HG03039 (cell line): ENCODE results near the gene SLC44A5.
"Not testable (repeated sequence)": the region's sequence is repeated elsewhere in the genome, so short reads cannot be mapped to it uniquely, and the experiment has no call there.

Experiments used
- ATAC-seq: cut with Tn5 transposase; IDR thresholded peaks from one replicate; pipeline ENCODE4 v1.9.1; 2021; ENCODE audit warnings: mild to moderate bottlenecking, moderate library complexity; ENCODE audit not compliant: unreplicated experiment

SLC44A5 gene

DNA sequence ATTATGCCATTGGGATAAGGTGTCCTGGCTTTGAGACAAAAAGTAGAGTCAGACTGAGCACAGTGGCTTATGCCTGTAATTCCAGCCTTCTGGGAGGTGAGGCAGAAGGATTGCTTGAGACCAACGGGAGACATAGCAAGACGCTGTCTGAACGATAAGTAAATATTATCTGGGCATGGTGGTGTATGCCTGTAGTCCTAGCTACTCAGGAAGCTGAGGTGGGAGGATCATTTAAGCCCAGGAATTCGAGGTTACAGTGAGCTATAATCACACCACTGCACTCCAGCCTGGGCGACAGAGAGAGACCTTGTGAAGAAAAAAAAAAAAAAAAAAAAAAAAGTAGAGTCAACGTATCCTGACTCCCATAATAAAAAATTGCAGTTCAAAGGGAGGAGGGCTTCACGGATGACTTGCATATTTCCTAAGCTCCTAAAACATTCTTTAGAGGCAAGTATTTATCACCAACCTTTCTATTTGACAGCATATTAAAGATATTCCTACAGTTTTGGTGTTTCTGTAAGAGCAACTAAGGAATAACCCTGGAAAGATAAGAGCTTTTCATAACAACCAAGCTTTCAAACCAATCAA, 141.2 kb downstream of the SLC44A5 start:
- no peak for ATAC-seq

DNA sequence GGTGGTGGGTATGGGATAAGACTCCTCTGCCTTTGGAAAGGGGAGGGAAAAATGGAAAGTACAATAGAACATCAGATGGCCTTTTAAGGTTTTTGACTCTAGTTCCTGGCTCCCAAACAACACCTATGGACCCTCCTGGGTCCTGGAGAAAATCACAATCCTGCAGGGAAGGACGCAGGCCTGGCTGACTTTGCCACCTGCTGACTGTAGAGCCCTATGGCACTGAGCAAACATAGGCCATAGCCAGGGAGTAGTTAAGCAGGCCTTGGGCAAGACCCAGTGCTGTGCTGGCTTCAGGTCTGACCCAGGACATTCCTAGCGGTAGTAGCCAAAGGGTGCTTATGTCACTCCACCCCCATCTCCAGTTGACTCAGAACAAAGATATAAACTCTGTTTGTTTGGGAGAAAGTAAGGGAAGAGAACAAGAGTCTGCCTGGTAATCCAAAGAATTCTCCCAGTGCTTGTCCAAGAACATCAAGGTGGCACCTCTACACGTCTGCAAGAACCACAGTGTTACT, 149.0 kb downstream of the SLC44A5 start:
- no peak for ATAC-seq

DNA sequence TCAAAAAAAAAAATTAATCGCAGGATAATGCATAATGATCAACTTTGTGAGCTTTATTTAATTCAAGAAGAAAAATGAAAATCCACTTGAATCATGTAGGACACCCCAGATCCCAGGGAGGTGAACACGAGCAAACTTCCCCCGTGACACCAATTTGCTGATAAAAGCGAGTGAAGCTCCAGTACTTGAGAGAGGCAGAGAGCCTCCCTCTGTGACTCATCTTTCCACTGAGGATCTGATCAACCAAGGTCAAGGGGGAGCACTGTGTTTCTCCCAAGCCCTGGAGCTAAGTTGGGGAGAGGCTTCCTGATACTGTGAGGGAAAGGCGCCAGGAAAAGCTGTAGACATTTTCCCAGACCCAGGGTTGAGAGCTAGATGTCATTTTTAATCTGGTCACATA, 160.9 kb downstream of the SLC44A5 start:
- no peak for ATAC-seq

- no peak for ATAC-seq
Measured at GRCh38 chr1:75444220-75444619, 166.7 kb downstream of the SLC44A5 start.

DNA sequence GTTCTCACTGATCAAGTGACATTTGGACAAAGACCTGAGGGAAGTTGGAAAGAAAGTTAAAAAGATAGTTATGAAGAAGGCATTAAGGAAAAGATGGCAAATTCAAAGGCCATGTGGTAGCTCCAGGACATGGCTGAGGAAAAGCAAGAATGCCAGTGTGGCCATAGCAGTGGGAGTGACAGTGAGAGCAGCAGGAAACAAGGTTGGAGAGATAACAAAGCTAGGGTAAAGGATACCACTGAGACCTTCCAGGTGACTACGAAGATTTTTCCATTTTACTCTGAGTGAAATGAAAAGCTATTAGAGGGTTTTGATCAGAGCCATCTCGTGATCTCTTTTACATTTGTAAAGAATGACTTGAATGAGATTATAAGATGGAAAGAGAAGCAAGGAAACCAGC, 170.6 kb downstream of the SLC44A5 start:
- no peak for ATAC-seq

- ATAC-seq: no peak
Measured at GRCh38 chr1:75438355-75438754, 172.6 kb downstream of the SLC44A5 start.

GRCh38 chr1:75431843-75432242, 179.1 kb downstream of the SLC44A5 start:
- no peak for ATAC-seq

GRCh38 chr1:75430526-75430925, 180.4 kb downstream of the SLC44A5 start:
- ATAC-seq: no peak

GRCh38 chr1:75426688-75427087, 184.2 kb downstream of the SLC44A5 start:
- ATAC-seq: no peak

- ATAC-seq: no peak
Measured at GRCh38 chr1:75425001-75425650, 185.8 kb downstream of the SLC44A5 start.

- ATAC-seq: no peak
Measured at GRCh38 chr1:75423616-75424015, 187.3 kb downstream of the SLC44A5 start.

DNA sequence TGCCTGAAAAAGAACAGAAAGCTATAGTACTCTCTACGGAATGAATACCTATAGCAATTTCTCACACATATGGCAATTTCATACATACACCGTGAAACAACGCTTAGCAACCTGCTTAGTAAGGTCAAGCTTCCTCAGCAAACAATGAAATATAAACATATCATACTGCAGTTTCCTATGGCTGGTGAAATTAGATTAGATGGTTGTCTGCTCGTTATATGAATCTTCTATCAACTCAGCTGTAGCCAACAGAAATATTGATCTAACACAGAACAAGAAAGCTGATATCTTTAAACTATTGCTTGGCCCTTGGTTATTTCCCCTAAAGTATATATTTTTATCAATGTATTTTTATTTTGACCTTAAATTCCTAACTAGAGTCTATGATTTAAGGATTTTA, 187.8 kb downstream of the SLC44A5 start:
- no peak for ATAC-seq

DNA sequence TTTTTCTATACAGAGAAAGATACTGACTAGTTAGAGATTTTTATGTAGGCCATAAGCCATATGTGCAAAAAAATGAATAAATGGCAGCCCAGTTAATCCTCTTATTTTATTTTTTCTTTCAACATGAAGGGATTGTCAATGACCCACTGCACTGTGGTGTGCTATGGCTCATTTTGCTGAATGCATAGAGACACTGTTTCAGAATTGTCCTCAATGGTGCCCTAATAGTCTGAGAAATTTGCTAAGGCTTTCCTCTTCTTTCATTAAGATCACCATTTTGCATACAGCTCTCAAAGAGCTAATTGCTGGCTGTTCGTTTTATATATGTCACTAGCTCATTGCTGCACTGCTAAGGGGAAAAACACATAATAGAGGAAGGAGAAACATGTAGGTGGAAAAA, 189.5 kb downstream of the SLC44A5 start:
- ATAC-seq: no peak

- no peak for ATAC-seq
Measured at GRCh38 chr1:75415187-75415586, 195.7 kb downstream of the SLC44A5 start.

DNA sequence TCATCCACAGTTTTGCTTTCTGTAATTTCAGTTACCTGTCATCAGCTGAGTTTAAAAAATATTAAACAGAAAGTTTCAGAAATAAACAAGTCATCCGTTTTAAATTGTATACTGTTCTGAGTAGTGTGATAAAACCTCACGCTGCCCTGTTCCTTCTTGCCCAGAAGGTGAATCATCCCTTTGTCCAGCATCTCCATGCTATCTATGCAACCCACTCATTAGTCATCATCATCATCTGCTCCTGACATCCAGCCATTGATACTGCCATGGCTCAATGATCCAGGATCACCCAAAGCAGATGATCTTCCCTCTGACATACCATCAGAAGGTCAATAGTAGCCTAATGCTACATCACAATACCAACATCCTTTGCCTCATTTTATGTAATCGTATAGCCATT, 198.3 kb downstream of the SLC44A5 start:
- ATAC-seq: no peak

DNA sequence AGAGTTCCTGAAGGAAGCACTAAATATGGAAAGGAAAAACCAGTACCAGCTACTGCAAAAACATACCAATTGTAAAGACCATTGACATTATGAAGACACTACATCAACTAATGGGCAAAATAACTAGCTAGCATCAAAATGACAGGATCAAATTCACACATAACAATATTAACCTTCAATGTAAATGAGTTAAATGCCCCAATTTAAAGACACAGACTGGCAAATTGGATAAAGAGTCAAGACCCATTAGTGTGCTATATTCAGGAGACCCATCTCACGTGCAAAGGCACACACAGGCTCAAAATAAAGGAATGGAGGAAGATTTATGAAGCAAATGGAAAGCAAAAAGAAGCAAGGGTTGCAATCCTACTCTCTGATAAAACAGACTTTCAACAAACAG, 206.2 kb downstream of the SLC44A5 start:
- not testable (repeated sequence) for ATAC-seq

DNA sequence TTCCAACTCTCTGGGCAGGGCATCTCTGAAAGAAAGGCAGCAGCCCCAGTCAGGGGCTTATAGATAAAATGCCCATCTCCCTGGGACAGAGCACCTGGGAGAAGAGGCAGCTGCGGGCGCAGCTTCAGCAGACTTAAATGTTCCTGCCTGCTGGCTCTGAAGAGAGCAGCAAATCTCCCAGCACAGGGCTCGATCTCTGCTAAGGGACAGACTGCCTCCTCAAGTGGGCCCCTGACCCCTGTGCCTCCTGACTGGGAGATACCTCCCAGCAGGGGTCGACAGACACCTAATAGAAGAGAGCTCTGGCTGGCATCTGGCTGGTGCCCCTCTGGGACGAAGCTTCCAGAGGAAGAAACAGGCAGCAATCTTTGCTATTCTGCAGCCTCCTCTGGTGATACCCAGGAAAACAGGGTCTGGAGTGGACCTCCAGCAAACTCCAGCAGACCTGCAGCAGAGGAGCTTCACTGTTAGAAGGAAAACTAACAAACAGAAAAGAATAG, 207.7 kb downstream of the SLC44A5 start:
- not testable (repeated sequence) for ATAC-seq

GRCh38 chr1:75400716-75401115, 210.2 kb downstream of the SLC44A5 start:
- ATAC-seq: no peak

- no peak for ATAC-seq
Measured at GRCh38 chr1:75396745-75397144, 214.2 kb downstream of the SLC44A5 start.

DNA sequence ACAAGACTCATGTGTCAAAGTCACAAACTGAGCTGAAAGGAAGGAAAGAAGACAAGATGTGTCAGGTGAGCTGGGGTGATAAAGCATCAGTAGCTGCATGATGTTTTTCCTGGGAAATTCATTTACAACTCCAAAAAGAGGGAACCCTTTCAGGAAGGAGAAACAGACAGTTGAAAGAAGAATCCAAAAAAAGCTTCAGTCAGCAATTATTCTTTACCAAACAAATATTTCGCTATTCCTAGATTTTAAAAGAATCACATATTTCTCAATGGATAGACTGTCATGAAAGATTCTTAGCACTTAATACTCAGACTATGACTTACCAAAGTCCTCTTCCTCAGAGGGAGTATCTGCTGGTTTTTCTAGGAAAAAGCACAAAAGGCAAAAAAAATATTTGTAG, 214.7 kb downstream of the SLC44A5 start:
- no peak for ATAC-seq

DNA sequence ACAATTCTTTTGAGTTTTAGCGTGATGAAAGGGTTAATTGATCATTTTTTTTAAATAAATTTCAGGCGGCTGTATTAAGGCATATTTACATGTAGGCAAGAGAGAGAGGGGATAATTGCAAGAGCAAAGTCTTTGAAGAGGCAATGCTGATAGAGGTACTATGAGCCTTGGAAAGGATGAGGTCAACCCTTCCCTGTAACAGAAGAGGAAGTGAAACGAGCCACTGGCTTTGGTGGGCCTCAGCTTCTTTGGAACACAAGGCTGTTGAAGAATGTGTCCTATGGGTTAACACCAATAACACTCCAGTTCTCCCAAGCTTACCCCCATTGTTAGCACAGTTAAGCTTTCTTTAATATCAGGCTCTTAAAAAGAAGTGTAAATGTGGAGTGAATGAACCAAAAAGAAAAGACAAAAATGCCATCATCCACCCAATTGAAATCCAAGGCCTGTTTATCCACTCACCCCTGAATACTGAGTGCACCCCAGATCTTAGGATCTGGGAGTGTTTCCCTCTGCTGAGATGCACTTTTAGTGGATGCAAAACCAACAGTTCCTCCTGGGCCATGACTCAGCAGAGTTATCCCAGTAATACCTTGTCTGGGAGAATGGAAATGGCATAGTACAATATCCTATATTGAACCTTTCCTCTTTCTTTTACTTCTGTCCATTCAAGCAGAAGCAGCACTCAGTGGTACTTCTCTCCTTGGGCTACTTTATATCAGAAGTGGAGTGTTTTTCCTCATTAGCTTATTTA, 216.4 kb downstream of the SLC44A5 start:
- peak; percentile 63 for ATAC-seq

- ATAC-seq: peak; percentile 82
Measured at GRCh38 chr1:75392278-75392677, 218.6 kb downstream of the SLC44A5 start.
